ENCODE data around the gene TAF1L. TPM values are rescaled to one million over a fixed set of nuclear protein-coding genes. Genes with fewer than 3 reads are reported as not detected.

Gene TAF1L
- total RNA-seq, 1 experiment from 2014 or later, result 0.02 TPM

- peak; percentile 62 for DNase-seq (ENCODE audit: low read depth)
Observed at GRCh38 chr9:32590898-32591297, 44.6 kb downstream of the TAF1L start.

GRCh38 chr9:32590476-32590875 is 45.0 kb downstream of the TAF1L start:
- no peak for DNase-seq (ENCODE audit: low read depth)

- peak; percentile 64 for DNase-seq (ENCODE audit: low read depth)
Observed at GRCh38 chr9:32589083-32589723, 46.3 kb downstream of the TAF1L start.

- DNase-seq (ENCODE audit: low read depth), result no peak
Observed at GRCh38 chr9:32587901-32588300, 47.6 kb downstream of the TAF1L start.

GRCh38 chr9:32584784-32585183 is 50.7 kb downstream of the TAF1L start:
- no peak for DNase-seq (ENCODE audit: low read depth)

- peak; percentile 67 for DNase-seq (ENCODE audit: low read depth)
Observed at GRCh38 chr9:32581512-32582143, 53.8 kb downstream of the TAF1L start.

GRCh38 chr9:32580631-32581300 is 54.7 kb downstream of the TAF1L start:
- DNase-seq (ENCODE audit: low read depth), result no peak

GRCh38 chr9:32579706-32580331 is 55.6 kb downstream of the TAF1L start:
- DNase-seq (ENCODE audit: low read depth), result peak; percentile 50

Other genes with a start within 250 kb of the TAF1L start
- 93.4 and 142 TPM in 2 replicates for gene RIGI, start 109.5 kb downstream of the TAF1L start, total RNA-seq (2014; rRNA removed; shearing (Covaris generic))
- 6.5 and 13.4 TPM in 2 replicates for gene SMIM27, start 83.3 kb downstream of the TAF1L start, total RNA-seq (2014; rRNA removed; shearing (Covaris generic))
- 27.3 and 33.7 TPM in 2 replicates for gene TOPORS, start 83.1 kb downstream of the TAF1L start, total RNA-seq (2014; rRNA removed; shearing (Covaris generic))
- 161 and 179 TPM in 2 replicates for gene NDUFB6, start 62.5 kb downstream of the TAF1L start, total RNA-seq (2014; rRNA removed; shearing (Covaris generic))
- not detected in 2 replicates for gene TMEM215, start 147.9 kb upstream of the TAF1L start, total RNA-seq (2014; rRNA removed; shearing (Covaris generic))